CD14-positive monocyte (primary cell): Measurements from ENCODE around the gene RNF40. TPM values are rescaled to one million over a fixed set of nuclear protein-coding genes. Genes with fewer than 3 reads are reported as not detected.

ENCODE experiments used
- DNase-seq, 3 donors: peaks; one replicate each; pipeline ENCODE4 v3.0.0-alpha.2; 2011 to 2022
- H2AFZ ChIP-seq: 2 replicates; pipeline ENCODE4 v1.6.0; 2012; ENCODE audit warnings: mild to moderate bottlenecking, low read depth, low read length, inconsistent platforms; ENCODE audit not compliant: insufficient read depth, poor library complexity, severe bottlenecking
- H3K27ac ChIP-seq, 2 donors: 1 replicate in 1 of 2; 2 replicates in 1 of 2; pipeline ENCODE4 v1.5.1; 2012 to 2013; ENCODE audit warnings: low read length in 2 of 2, control low read depth in 1 of 2, inconsistent platforms in 1 of 2, low read depth in 1 of 2, mild to moderate bottlenecking in 1 of 2
- H3K27me3 ChIP-seq, 2 donors: one replicate each; pipeline versions ENCODE4 v1.6.0 to v1.6.1; 2011 to 2013; ENCODE audit warnings: low read length in 2 of 2; ENCODE audit not compliant: control insufficient read depth in 2 of 2, insufficient read depth in 2 of 2
- H3K36me3 ChIP-seq, 2 donors: replicated peaks in 1 of 2; 1 replicate in 1 of 2; 2 replicates in 1 of 2; pipeline versions ENCODE4 v1.5.1 to v1.6.1; 2012 to 2013; ENCODE audit warnings: low read length in 2 of 2, control low read depth in 1 of 2, inconsistent platforms in 1 of 2, mild to moderate bottlenecking in 1 of 2; ENCODE audit not compliant: insufficient read depth in 2 of 2, control insufficient read depth in 1 of 2
- H3K4me1 ChIP-seq, 2 donors: 1 replicate in 1 of 2; 2 replicates in 1 of 2; pipeline versions ENCODE4 v1.5.1 to v1.6.1; 2012 to 2013; ENCODE audit warnings: low read length in 2 of 2, control low read depth in 1 of 2, inconsistent platforms in 1 of 2, mild to moderate bottlenecking in 1 of 2, moderate library complexity in 1 of 2; ENCODE audit not compliant: insufficient read depth in 2 of 2, control insufficient read depth in 1 of 2
- H3K4me2 ChIP-seq: replicated peaks from 2 replicates; pipeline ENCODE3; 2012; ENCODE audit warnings: low read length, moderate library complexity, mild to moderate bottlenecking; ENCODE audit not compliant: poor library complexity, severe bottlenecking; ENCODE audit errors: extremely low read depth
- H3K4me3 ChIP-seq, 3 experiments: fragments of 200-600 bp in 1 of 3; sonication (generic) in 1 of 3; replicated peaks in 1 of 3; 1 replicate in 2 of 3; 2 replicates in 1 of 3; pipeline ENCODE4 v1.5.1; 2011 to 2013; ENCODE audit warnings: low read length in 3 of 3, mild to moderate bottlenecking in 3 of 3, control low read depth in 2 of 3, low read depth in 2 of 3, inconsistent platforms in 1 of 3, moderate library complexity in 1 of 3
- H3K79me2 ChIP-seq: 2 replicates; pipeline ENCODE4 v1.6.0; 2012; ENCODE audit warnings: mild to moderate bottlenecking, control low read depth, inconsistent platforms, low read length, moderate library complexity; ENCODE audit not compliant: insufficient read depth
- H3K9ac ChIP-seq: 2 replicates; pipeline ENCODE4 v1.6.0; 2017; ENCODE audit warnings: low read length, mild to moderate bottlenecking; ENCODE audit not compliant: insufficient read depth, poor library complexity, severe bottlenecking
- H3K9me3 ChIP-seq, 2 donors: replicated peaks in 1 of 2; 1 replicate in 1 of 2; 2 replicates in 1 of 2; pipeline versions ENCODE4 v1.5.1 to v1.6.1; 2012 to 2013; ENCODE audit warnings: low read length in 2 of 2, control low read depth in 1 of 2; ENCODE audit not compliant: control insufficient read depth in 1 of 2, insufficient read depth in 1 of 2
- H4K20me1 ChIP-seq: 2 replicates; pipeline ENCODE4 v1.6.0; 2012; ENCODE audit warnings: mild to moderate bottlenecking, low read length, control low read depth, moderate library complexity; ENCODE audit not compliant: insufficient read depth
- H3K27ac Mint-ChIP-seq, 7 donors: one replicate each; pipeline ENCODE4 v1.8.0; 2020; ENCODE audit warnings: mild to moderate bottlenecking in 7 of 7, mixed read lengths in 7 of 7, moderate library complexity in 6 of 7, inconsistent platforms in 2 of 7
- H3K27me3 Mint-ChIP-seq, 3 donors: one replicate each; pipeline ENCODE4 v1.8.0; 2021 to 2022; ENCODE audit warnings: low read depth in 3 of 3, mild to moderate bottlenecking in 3 of 3, mixed read lengths in 3 of 3, moderate library complexity in 3 of 3, inconsistent platforms in 1 of 3
- H3K36me3 Mint-ChIP-seq, 2 donors: one replicate each; pipeline ENCODE4 v1.8.0; 2020; ENCODE audit warnings: mixed read lengths in 2 of 2, inconsistent platforms in 1 of 2, mild to moderate bottlenecking in 1 of 2
- H3K4me1 Mint-ChIP-seq: one replicate; pipeline ENCODE4 v1.8.0; 2020; ENCODE audit warnings: mild to moderate bottlenecking, mixed read lengths
- H3K4me3 Mint-ChIP-seq, 2 donors: one replicate each; pipeline ENCODE4 v1.8.0; 2020; ENCODE audit warnings: mild to moderate bottlenecking in 2 of 2, mixed read lengths in 2 of 2, moderate library complexity in 1 of 2
- H3K9me3 Mint-ChIP-seq, 7 donors: one replicate each; pipeline ENCODE4 v1.8.0; 2020 to 2022; ENCODE audit warnings: mixed read lengths in 7 of 7, mild to moderate bottlenecking in 6 of 7, moderate library complexity in 6 of 7, inconsistent platforms in 2 of 7
- CTCF ChIP-seq: fragments of 200-600 bp; IDR thresholded peaks from one replicate; pipeline ENCODE4 v1.8.0; 2022; ENCODE audit warnings: antibody characterized with exemption, mild to moderate bottlenecking
- WGBS: methylation state at CpG from one replicate; pipeline ENCODE4 v1.1.5; 2013; ENCODE audit warnings: missing lambda C conversion rate; ENCODE audit not compliant: insufficient coverage; 5-methylcytosine and 5-hydroxymethylcytosine counted together
- intact Hi-C, 2 donors: fragments of 100-400 bp; cut with micrococcal nuclease; formaldehyde crosslinking; loops; one replicate each; pipeline versions ENCODE4 v1.15.0 to v1.15.1; 2023
- polyA plus RNA-seq, 3 donors: library from polyadenylated mRNA; depleted of rRNA in 1 of 3; unstranded in 2 of 3; stranded (reverse) in 1 of 3; fragments of 300-500 nt in 2 of 3; fragments of >200 nt in 1 of 3; fragmentation: Illumina TruSeq in 2 of 3; gene quantifications; 1 replicate in 2 of 3; 2 replicates in 1 of 3; pipeline ENCODE4 v1.2.3, GENCODE V29; 2012 to 2021

Gene RNF40
- polyA plus RNA-seq, 3 donors: 14.8 to 53.5 (median 34.9) TPM

GRCh38 chr16:30761427-30761927 is 645 bp upstream of the RNF40 start:
- Histone ChIP-seq H3K9ac (peak overlapping the region; percentile 59), H3K36me3 (peaks cover 44 to 51% of the 10 kb centered on the region in 2 donors), H3K27ac (peak overlapping the region; percentile 31 to 98), H3K4me2 (peak overlapping the region; percentile 96), H4K20me1 (peaks cover 7% of the 10 kb centered on the region), H2AFZ (peak overlapping the region; percentile 90), H3K27me3 (no peaks in the 10 kb centered on the region), H3K4me3 (peak overlapping the region; percentile 73 to 96 (median 94)), H3K79me2 (peaks cover 66% of the 10 kb centered on the region), H3K4me1 (peaks cover 48 to 60% of the 10 kb centered on the region in 2 donors), H3K9me3 (no peaks in the 10 kb centered on the region)
- TF ChIP-seq CTCF: no peak
- intact Hi-C loops: loop anchor here in 1 of 2 donors (5.0 to 10.0 kb wide), 3 partner anchors 46 to 163 kb away; partner anchors contain the start of genes FBRS and FBXL19
- peaks cover 46 to 63% of the 10 kb centered on the region in 2 donors for H3K36me3 Mint-ChIP-seq
- H3K4me1 Mint-ChIP-seq: peaks cover 49% of the 10 kb centered on the region
- WGBS: under 1% methylated on average over 64 of the region's 64 CpGs
- peak overlapping the region; percentile 11 to 98 (median 95) for H3K27ac Mint-ChIP-seq
- peak overlapping the region; percentile 87 to 93 for H3K4me3 Mint-ChIP-seq
- peaks cover 0 to 6% (median 0%) of the 10 kb centered on the region in 3 donors for H3K27me3 Mint-ChIP-seq
- no peaks in the 10 kb centered on the region for H3K9me3 Mint-ChIP-seq
- DNase-seq: peak in 1 of 3 donors; percentile 14

GRCh38 chr16:30762991-30763725 is 1.0 kb downstream of the RNF40 start:
- Mint-ChIP-seq H3K4me1 (peaks cover 49% of the 10 kb centered on the region), H3K36me3 (peaks cover 52 to 67% of the 10 kb centered on the region in 2 donors)
- H3K36me3 ChIP-seq: peaks cover 51 to 54% of the 10 kb centered on the region in 2 donors

More at GRCh38 chr16:30762991-30763725, 1.0 kb downstream of the RNF40 start:
- Mint-ChIP-seq H3K27me3 (peaks cover 0 to 6% (median 0%) of the 10 kb centered on the region in 3 donors), H3K27ac (peak overlapping the region; percentile 91 to 98 (median 95)), H3K4me3 (peak overlapping the region; percentile 87 to 93), H3K9me3 (no peaks in the 10 kb centered on the region)
- TF ChIP-seq CTCF: no peak
- Histone ChIP-seq H4K20me1 (peaks cover 17% of the 10 kb centered on the region), H3K27ac (peak overlapping the region; percentile 56 to 98), H3K4me1 (peaks cover 47 to 54% of the 10 kb centered on the region in 2 donors), H3K4me2 (peak overlapping the region; percentile 96), H3K79me2 (peaks cover 59% of the 10 kb centered on the region), H3K27me3 (no peaks in the 10 kb centered on the region), H2AFZ (peak overlapping the region; percentile 90), H3K9me3 (no peaks in the 10 kb centered on the region), H3K4me3 (peak overlapping the region; percentile 73 to 96 (median 94)), H3K9ac (peak overlapping the region; percentile 93)
- DNase-seq: no peak
- intact Hi-C loops: loop anchor here in 1 of 2 donors (2.0 to 10.0 kb wide), 4 partner anchors 14 to 162 kb away; partner anchors contain the start of genes FBRS, FBXL19 and PHKG2
- WGBS: 93% methylated on average over 9 of the region's 15 CpGs
